HCT116 (cell line): ENCODE data around the gene RIPK3. TPM values are rescaled to one million over a fixed set of nuclear protein-coding genes. Genes with fewer than 3 reads are reported as not detected.

ENCODE experiments used
- ATAC-seq: fragments of 200-7000 bp; cut with Tn5 transposase; 2 replicates; pipeline ENCODE4 v1.9.1; 2020; ENCODE audit warnings: mild to moderate bottlenecking, moderate library complexity
- BruUV-seq: library from RNA; stranded (reverse); fragments of 400-500 nt; replicated peaks from 2 replicates; lab custom pipeline; 2021; lab: Mats Ljungman, UMichigan
- CTCF ChIA-PET: fragments of 300-600 bp; sonication (Branson Sonifier 250); formaldehyde crosslinking; loops from one replicate; lab custom pipeline; 2021; ENCODE audit warnings: antibody characterized with exemption; lab: Charles Lee
- POLR2A ChIA-PET: fragments of 300-600, 350-600 bp; sonication (Branson Sonifier 250); formaldehyde crosslinking; loops from one replicate; lab custom pipeline; 2021; ENCODE audit warnings: antibody characterized with exemption; lab: Charles Lee
- RAD21 ChIA-PET, 2 experiments: fragments of 300-600 bp; sonication (Branson Sonifier 250); formaldehyde crosslinking; loops; one replicate each; lab custom pipeline; 2023; ENCODE audit warnings: low total read pairs in 2 of 2; ENCODE audit not compliant: uncharacterized antibody in 2 of 2, unreplicated experiment in 2 of 2, low non-redundant PET in 1 of 2; lab: Charles Lee
- DNase-seq: peaks from one replicate; pipeline ENCODE4 v3.0.0-alpha.2; 2010; ENCODE audit warnings: low read depth, low spot score
- H2AFZ ChIP-seq: fragments of 200-600 bp; shearing (Covaris generic), sonication (generic); 2 replicates; pipeline ENCODE4 v1.6.1; 2017; ENCODE audit warnings: low read depth, mixed run types, mixed read lengths, antibody characterized with exemption, low read length; ENCODE audit not compliant: poor library complexity, severe bottlenecking
- H3K27ac ChIP-seq: 2 replicates; pipeline ENCODE4 v1.5.1; 2012; ENCODE audit warnings: low read depth, low read length
- H3K27me3 ChIP-seq: fragments of 200-600 bp; sonication (generic); 2 replicates; pipeline ENCODE4 v1.6.1; 2016; ENCODE audit warnings: mixed run types, low read length, mixed read lengths; ENCODE audit not compliant: insufficient read depth
- H3K36me3 ChIP-seq, 2 experiments: fragments of 200-500 bp in 1 of 2; fragments of 200-600 bp in 1 of 2; sonication (Bioruptor generic) in 1 of 2; sonication (generic) in 1 of 2; 2 replicates each; pipeline versions ENCODE4 v1.5.1 to v1.6.1; 2014 to 2016; ENCODE audit warnings: low read length in 2 of 2, inconsistent platforms in 1 of 2, mixed read lengths in 1 of 2, mixed run types in 1 of 2; ENCODE audit not compliant: insufficient read depth in 2 of 2, control insufficient read depth in 1 of 2
- H3K4me1 ChIP-seq, 2 experiments: fragments of 200-600 bp in 1 of 2; sonication (generic) in 1 of 2; 2 replicates each; pipeline versions ENCODE4 v1.5.1 to v1.6.1; 2012 to 2017; ENCODE audit warnings: low read length in 2 of 2, inconsistent platforms in 1 of 2, mild to moderate bottlenecking in 1 of 2, mixed read lengths in 1 of 2, mixed run types in 1 of 2, moderate library complexity in 1 of 2; ENCODE audit not compliant: insufficient read depth in 2 of 2, control insufficient read depth in 1 of 2
- H3K4me2 ChIP-seq: fragments of 200-600 bp; sonication (generic); 2 replicates; pipeline ENCODE4 v1.6.1; 2017; ENCODE audit warnings: mixed run types, low read length, mixed read lengths
- H3K4me3 ChIP-seq, 2 experiments: fragments of 200-600 bp in 1 of 2; sonication (generic) in 1 of 2; replicated peaks in 1 of 2; 2 replicates each; pipeline ENCODE4 v1.5.1; 2011 to 2016; ENCODE audit warnings: low read length in 2 of 2, control low read depth in 1 of 2, low read depth in 1 of 2, mild to moderate bottlenecking in 1 of 2, mixed read lengths in 1 of 2, mixed run types in 1 of 2
- H3K79me2 ChIP-seq: fragments of 200-600 bp; sonication (generic); 2 replicates; pipeline ENCODE4 v1.6.1; 2017; ENCODE audit warnings: mild to moderate bottlenecking, mixed run types, low read length, moderate library complexity, mixed read lengths; ENCODE audit not compliant: insufficient read depth
- H3K9ac ChIP-seq: fragments of 200-600 bp; sonication (generic); 2 replicates; pipeline ENCODE4 v1.6.1; 2016; ENCODE audit warnings: low read length, mixed read lengths
- H3K9me2 ChIP-seq: fragments of 200-600 bp; sonication (generic), shearing (Covaris generic); 2 replicates; pipeline ENCODE4 v1.6.1; 2017; ENCODE audit warnings: mixed run types, mild to moderate bottlenecking, moderate library complexity; ENCODE audit not compliant: insufficient read depth
- H3K9me3 ChIP-seq, 2 experiments: fragments of 200-500 bp in 1 of 2; fragments of 200-600 bp in 1 of 2; sonication (Bioruptor generic) in 1 of 2; sonication (generic) in 1 of 2; 2 replicates each; pipeline ENCODE4 v1.6.1; 2014 to 2017; ENCODE audit warnings: low read length in 2 of 2, mixed read lengths in 2 of 2, inconsistent platforms in 1 of 2, low read depth in 1 of 2, mild to moderate bottlenecking in 1 of 2, mixed run types in 1 of 2, moderate library complexity in 1 of 2; ENCODE audit not compliant: control insufficient read depth in 1 of 2, insufficient read depth in 1 of 2
- H4K20me1 ChIP-seq: fragments of 200-600 bp; sonication (generic), shearing (Covaris generic); 2 replicates; pipeline ENCODE4 v1.6.1; 2017; ENCODE audit warnings: mixed run types, mild to moderate bottlenecking, moderate library complexity; ENCODE audit not compliant: insufficient read depth
- ATF3 ChIP-seq: IDR thresholded peaks from 2 replicates; pipeline ENCODE4 v1.6.1; 2012
- CBX3 ChIP-seq: IDR thresholded peaks from 2 replicates; pipeline ENCODE4 v1.6.1; 2012; ENCODE audit warnings: low read depth
- CEBPB ChIP-seq: IDR thresholded peaks from 2 replicates; pipeline ENCODE4 v1.6.1; 2012; ENCODE audit warnings: low read depth
- ELF1 ChIP-seq: IDR thresholded peaks from 2 replicates; pipeline ENCODE4 v1.6.1; 2012; ENCODE audit warnings: low read depth, borderline replicate concordance
- JUND ChIP-seq: IDR thresholded peaks from 2 replicates; pipeline ENCODE4 v1.6.1; 2012
- MAX ChIP-seq: IDR thresholded peaks from 2 replicates; pipeline ENCODE4 v1.6.1; 2012
- POLR2AphosphoS5 ChIP-seq: IDR thresholded peaks from 2 replicates; pipeline ENCODE4 v1.6.1; 2011; ENCODE audit warnings: mild to moderate bottlenecking, low read depth, low read length, moderate library complexity
- REST ChIP-seq: IDR thresholded peaks from 2 replicates; pipeline ENCODE4 v1.6.1; 2012; ENCODE audit warnings: low read depth
- SIN3A ChIP-seq: IDR thresholded peaks from 2 replicates; pipeline ENCODE4 v1.6.1; 2012; ENCODE audit warnings: low read depth
- SP1 ChIP-seq: IDR thresholded peaks from 2 replicates; pipeline ENCODE4 v1.6.1; 2012; ENCODE audit warnings: low read depth
- SRF ChIP-seq: IDR thresholded peaks from 2 replicates; pipeline ENCODE4 v1.6.1; 2012; ENCODE audit warnings: low read depth
- YY1 ChIP-seq: IDR thresholded peaks from 2 replicates; pipeline ENCODE4 v1.6.1; 2011; ENCODE audit warnings: low read length, low read depth, moderate library complexity, mild to moderate bottlenecking; ENCODE audit not compliant: insufficient replicate concordance; ENCODE audit errors: extremely low read depth
- intact Hi-C: fragments of 100-400 bp; cut with micrococcal nuclease; formaldehyde crosslinking; loops from 2 replicates; pipeline ENCODE4 v1.10.0; 2022
- total RNA-seq: library from RNA; stranded (reverse); gene quantifications from one replicate; pipeline ENCODE4 v1.2.1, GENCODE V29; 2021; ENCODE audit not compliant: unreplicated experiment

Gene RIPK3
- total RNA-seq, 1 experiment from 2014 or later = not detected

GRCh38 chr14:24316597-24316950 lies 23.2 kb downstream of the RIPK3 start (continued):
- TF ChIP-seq SRF (no peak), SP1 (no peak), REST (no peak)
- TF ChIP-seq, all 23 proteins: peak for 0

- H3K9ac ChIP-seq = no peak overlapping the region
- no peak for TF ChIP-seq YY1
- no peak for TF ChIP-seq SP1
- TF ChIP-seq CEBPB = no peak
- TF ChIP-seq ATF3 = no peak
- no peak for TF ChIP-seq JUND
- TF ChIP-seq POLR2AphosphoS5 = no peak
- no peak for TF ChIP-seq SIN3A
- TF ChIP-seq ELF1 = no peak
- TF ChIP-seq MAX = no peak
- TF ChIP-seq CBX3 = no peak
- H3K4me3 ChIP-seq = no peak overlapping the region
- BruUV-seq = no TSS peak
- H3K9me2 ChIP-seq = no peaks in the 10 kb centered on the region
- no peak for DNase-seq
- no peak overlapping the region for H2AFZ ChIP-seq
- no peaks in the 10 kb centered on the region for H3K79me2 ChIP-seq
- 0 out of 2 replicates have a peak, but pooled peaks cover 4% of the 10 kb centered on the region for H3K27me3 ChIP-seq
- no peaks in the 10 kb centered on the region for H3K9me3 ChIP-seq
- H3K4me1 ChIP-seq = peaks cover 11 to 24% of the 10 kb centered on the region in 2 experiments
- ChIA-PET CTCF (interaction anchor here (0.8 to 1.7 kb wide), 2 partner anchors 8 to 116 kb away, joined by 3 to 7 read pairs; partner anchors contain the start of gene CIDEB), RAD21 (no interaction called here), POLR2A (no interaction called here)
- H3K36me3 ChIP-seq = no peaks in the 10 kb centered on the region
- 0 out of 2 replicates have a peak, but pooled peaks have one; percentile 11 for ATAC-seq
- intact Hi-C loops = no loop called here
- no peak overlapping the region for H3K4me2 ChIP-seq
- no peaks in the 10 kb centered on the region for H4K20me1 ChIP-seq
- no peak overlapping the region; the same call in 1 of the 2 replicates for H3K27ac ChIP-seq
Measured at GRCh38 chr14:24315807-24316596, 23.8 kb downstream of the RIPK3 start.
